Amniotic epithelial cell (primary cell): Measurements from ENCODE around the gene METTL26.

Source experiments
- DNase-seq: peaks from one replicate; pipeline ENCODE4 v3.0.0-alpha.2; 2010; ENCODE audit warnings: low read depth

METTL26 gene

DNA sequence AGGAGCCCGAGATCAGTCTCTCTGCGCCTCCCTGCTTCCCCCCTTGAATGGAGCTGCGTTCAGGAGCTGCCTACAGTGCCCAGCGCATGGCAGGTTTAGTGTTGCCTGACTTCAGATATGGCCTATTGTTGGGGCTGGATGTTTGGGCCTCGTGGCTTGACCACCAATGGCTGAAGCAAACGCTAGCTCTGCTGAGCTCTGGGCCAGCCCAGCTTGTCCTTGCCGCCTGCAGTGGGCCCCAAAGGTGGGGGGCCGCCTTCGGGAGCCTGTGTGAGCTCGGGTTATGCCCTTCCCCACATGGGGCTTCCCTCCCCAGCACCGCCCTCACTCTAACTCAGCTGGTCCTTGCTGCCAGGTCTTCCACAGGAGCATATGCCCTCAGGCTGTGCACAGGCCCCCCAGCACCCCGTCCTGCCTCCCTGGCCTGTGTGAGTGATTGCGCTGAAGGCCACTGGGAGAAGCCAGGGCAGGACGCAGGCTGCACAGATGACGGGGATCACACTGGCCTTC lies 2.0 kb upstream of the METTL26 start:
- DNase-seq = no peak

DNA sequence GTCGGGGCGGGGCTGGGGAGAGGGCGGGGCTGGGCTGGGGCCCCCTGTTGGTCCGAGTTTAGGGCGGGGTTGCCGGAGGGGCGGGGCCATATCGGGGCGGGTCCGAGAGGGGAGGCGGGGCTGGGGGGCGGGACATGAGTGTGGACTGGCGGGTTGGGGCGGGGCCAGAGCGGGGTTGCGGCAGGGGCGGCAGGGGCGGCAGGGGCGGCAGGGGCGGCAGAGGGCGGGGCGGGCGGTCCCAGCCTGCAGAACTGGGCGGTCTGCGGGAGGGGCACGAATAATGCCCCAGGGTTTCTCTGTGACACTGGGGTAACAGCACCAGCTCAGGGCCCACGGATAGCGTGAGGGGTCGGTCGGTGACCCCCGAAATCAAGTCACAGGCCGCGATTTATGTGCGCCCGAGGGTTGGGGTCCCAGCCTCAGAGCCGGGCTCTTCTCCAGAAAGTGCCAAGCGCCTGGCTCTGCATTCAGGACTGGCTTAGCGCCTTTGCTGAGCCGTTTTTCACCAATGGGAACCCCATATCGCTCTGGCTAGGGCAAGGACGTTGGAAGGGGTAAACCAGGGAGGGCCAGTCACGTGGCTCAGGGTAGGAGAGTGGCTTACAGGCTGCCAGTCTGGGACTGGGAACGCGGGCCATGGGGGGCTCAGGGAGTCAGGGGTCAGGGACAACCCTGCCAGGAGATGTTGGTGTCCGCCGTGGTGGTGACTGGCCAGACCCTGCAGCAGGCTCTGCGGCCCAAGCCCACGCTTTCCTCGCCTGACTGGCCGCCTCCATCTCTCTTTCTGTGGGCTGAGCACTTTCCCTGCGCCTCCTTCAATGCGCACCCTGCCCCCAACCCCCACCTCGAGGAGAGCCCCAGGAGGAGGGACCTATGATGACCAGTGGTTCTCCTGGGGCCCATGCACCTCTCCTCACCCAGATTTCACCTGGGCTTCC lies 1.2 kb upstream of the METTL26 start:
- peak; percentile 76 for DNase-seq

DNA sequence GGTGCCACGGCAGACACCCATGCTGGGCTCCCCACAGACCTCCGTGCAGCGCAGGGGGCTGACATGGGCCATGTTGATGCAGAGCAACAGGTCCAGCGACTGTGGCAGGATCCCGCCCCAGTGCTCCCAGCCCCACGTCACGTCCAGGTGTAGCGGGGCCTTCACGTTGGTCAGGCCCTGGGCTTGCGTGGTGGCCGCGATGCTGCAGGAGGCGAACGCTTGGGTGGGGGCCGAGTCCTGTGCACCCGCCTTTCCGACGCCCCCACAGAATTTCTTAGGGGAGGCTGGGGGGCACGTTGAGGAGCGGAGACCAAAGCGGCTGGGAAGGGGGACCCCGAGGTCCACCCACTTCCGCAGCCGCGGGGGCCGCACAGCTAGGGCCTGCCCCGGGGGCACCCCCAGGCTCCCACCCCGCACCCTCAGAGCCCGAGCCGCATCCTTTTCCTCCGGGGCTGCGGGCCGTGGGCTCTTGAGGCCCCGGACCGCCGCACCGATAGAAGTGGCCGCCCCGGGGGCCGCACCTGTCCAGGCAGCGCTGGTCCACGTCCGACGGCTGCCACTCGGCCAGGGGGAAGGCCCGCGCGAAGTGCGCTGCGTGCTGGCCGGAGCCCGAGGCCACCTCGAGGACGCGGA lies 416 bp downstream of the METTL26 start:
- no peak for DNase-seq

DNA sequence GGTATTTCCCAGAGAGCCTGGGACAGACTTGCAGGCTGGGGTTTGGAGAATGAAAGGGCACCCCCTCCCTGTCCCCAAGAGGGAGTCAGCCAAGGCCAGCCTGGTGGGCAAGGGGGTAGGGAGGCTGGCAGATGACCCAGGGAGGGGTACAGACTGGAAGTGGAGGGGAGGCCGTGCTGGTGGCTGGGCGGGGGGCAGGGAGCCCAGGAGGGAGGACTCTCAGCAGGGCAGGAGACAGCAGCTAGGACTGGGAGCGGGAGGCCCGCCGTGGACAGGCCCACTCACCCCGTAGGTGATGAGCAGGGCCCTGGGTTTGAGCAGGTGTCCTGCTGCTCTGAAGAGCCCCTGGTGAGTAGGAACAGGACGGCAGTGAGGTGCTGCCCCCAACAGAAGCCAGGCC lies 1.1 kb downstream of the METTL26 start:
- DNase-seq = no peak

DNA sequence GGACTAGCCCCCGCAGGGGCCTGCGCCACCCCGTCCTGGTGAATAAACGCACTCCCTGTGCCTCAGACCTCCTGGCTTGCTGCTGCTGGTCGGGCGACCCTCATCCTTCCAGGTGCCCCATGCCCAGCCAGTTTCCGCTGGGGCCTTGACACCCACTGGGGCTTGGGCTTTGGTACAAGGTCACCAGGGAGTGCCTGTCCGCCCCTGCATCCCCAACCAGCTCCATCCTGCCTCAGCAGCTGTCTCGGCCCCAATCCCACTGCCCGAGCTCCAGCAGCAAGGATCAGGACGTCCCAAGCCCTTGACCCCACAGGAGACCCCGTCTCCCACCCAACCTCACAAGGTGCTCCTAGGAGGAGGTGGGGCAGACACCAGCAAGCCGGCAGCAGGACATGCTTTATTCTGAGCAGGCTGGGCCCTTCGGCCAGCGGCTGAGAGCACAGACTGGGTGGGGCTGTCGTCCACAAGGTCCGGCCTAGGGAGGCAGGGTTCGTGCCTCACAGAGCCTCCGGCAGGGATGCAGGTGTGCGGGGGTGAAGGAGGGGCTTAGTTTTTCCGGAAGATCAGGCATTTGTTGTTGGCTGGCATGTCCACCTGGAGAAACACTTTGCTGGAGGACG lies 1.9 kb downstream of the METTL26 start:
- no peak for DNase-seq

DNA sequence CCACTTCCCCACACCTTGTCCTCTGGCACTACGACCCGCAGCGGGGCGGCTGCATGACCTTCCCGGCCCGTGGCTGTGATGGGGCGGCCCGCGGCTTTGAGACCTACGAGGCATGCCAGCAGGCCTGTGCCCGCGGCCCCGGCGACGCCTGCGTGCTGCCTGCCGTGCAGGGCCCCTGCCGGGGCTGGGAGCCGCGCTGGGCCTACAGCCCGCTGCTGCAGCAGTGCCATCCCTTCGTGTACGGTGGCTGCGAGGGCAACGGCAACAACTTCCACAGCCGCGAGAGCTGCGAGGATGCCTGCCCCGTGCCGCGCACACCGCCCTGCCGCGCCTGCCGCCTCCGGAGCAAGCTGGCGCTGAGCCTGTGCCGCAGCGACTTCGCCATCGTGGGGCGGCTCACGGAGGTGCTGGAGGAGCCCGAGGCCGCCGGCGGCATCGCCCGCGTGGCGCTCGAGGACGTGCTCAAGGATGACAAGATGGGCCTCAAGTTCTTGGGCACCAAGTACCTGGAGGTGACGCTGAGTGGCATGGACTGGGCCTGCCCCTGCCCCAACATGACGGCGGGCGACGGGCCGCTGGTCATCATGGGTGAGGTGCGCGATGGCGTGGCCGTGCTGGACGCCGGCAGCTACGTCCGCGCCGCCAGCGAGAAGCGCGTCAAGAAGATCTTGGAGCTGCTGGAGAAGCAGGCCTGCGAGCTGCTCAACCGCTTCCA lies 2.6 kb downstream of the METTL26 start:
- no peak for DNase-seq

DNA sequence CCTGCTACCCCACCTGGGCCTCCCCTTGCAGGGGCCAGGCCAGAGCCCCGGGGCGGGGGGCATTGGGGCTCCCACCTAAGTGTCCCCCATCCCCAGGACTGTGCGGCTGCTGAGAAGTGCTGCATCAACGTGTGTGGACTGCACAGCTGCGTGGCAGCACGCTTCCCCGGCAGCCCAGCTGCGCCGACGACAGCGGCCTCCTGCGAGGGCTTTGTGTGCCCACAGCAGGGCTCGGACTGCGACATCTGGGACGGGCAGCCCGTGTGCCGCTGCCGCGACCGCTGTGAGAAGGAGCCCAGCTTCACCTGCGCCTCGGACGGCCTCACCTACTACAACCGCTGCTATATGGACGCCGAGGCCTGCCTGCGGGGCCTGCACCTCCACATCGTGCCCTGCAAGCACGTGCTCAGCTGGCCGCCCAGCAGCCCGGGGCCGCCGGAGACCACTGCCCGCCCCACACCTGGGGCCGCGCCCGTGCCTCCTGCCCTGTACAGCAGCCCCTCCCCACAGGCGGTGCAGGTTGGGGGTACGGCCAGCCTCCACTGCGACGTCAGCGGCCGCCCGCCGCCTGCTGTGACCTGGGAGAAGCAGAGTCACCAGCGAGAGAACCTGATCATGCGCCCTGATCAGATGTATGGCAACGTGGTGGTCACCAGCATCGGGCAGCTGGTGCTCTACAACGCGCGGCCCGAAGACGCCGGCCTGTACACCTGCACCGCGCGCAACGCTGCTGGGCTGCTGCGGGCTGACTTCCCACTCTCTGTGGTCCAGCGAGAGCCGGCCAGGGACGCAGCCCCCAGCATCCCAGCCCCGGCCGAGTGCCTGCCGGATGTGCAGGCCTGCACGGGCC lies 3.4 kb downstream of the METTL26 start:
- no peak for DNase-seq

DNA sequence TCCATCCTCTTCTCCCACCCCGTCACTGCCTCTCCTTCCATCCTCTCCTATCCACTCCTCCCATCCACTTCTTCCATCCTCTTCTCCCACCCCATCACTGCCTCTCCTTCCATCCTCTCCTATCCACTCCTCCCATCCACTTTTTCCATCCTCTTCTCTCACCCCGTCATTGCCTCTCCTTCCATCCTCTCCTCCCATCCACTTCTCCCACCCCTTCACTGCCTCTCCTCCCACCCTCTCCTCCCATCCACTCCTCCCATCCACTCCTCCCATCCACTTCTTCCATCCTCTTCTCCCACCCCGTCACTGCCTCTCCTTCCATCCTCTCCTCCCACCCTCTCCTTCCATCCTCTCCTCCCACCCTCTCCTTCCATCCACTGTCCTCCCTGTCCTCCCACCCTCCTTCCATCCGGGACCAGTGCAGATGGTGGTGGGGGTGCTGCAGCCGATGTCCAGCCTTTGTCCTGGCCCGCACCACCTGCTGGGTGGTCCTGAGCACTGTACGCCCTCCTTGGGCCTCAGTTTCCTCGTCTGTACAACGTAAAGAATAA lies 4.2 kb downstream of the METTL26 start:
- DNase-seq = no peak

DNA sequence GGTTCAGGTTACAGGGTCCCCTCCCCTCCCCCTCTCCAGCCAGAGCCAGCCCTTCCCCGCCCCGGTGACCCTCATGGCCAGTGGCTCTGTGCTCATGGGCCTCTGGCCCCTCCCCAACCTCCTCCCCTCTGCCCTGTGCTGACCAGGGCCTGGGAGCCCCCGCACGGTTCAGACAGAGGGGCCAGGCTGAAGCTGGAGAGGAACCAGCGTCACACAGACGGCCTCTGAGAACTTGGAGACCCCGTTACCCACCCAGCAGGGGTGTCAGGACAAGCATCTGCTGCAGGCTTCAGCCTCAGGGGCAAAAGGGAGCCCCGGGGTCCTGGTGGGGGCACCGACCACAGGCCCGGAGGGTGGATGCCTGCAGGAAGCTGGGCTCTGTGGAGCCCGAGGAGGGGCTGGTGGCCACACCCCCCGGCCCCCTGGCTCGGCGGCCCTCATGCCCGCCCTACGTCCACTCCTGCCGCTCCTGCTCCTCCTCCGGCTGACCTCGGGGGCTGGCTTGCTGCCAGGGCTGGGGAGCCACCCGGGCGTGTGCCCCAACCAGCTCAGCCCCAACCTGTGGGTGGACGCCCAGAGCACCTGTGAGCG lies 5.2 kb downstream of the METTL26 start, which contains the start of gene WFIKKN1:
TSS of gene WFIKKN1 (plus strand) at position 171 of the 591 bp plus-strand sequence. CDS start at position 440, 269 bp downstream.
- no peak for DNase-seq

DNA sequence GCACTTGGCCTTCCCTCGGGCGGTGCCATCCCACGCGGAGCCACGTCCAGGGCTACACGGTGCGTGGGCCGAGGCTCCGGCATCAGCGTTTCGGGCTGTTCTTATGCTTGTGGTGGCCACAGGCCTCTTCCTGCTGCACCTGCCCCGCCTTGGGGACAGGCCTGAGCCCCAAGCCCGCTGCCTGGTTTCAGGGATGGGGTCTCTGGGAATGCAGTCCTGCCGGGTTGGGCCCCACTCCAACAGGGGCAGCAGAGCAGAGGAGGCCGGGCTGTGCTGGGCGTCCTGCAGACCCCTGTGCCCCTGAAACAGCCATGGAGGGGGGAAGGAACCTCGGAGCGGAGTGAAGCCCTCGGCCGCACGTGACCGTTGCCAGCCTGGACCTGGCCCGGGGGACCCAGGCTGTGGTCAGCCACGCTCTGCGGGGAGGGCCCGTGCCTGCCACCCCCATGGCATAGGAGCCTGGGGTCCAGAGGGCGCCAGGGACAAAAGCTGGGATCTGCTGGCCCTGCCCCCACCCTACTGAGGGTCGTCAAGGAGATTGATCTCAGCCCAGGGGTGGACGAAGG lies 5.8 kb downstream of the METTL26 start:
- DNase-seq = no peak

DNA sequence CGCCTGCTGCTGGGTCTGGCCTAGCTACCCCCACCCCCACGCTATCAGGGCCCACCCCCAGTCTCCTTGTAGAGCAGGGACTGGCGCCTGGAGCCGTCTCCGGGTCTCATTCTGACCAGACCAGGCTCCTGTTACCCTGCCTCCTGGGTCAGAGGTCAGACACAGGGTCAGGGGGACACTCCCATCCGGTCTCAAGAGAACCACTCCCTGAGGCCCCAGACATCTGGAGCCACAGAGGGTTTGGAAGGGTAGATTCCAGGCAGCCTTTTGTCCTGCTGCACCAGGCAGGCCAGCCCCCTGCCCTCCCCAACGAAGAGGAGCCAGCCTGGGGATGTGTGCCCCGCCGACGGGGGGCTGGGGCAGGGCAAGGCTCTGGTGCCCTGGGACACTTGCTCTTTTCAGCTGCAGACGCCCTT lies 6.3 kb downstream of the METTL26 start:
- DNase-seq = no peak

DNA sequence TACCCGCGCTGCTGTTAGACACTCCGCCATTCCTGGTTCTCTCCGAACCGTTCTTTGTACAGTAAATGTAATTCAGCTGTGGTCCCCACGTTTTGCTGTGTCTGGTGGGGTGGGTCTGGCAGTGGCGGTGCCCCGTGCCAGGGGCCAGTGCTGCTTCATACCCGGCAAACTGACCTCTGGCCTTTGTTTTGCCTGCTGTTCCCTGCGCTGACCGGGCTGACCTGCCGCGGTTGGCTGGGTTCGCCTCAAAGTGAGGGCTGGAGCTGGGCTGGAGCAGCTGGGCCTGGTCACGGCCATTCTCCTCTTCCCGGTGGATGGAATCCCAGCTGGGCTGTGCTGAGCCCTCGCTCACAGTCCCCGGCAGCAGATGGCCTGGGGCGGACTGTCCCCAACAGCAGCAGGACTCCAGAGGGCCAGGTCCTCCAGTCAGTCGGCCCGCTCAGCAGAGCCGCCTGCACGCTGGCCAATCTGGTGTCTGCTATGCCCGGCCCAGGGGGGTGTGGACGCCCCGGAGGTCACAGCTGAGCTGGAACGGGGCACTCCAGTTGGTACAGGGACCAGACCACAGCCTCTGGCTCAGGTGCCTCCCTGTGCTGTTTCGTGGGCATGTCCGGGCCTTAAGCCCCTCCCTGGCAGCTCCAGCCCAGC lies 6.8 kb downstream of the METTL26 start:
- no peak for DNase-seq

DNA sequence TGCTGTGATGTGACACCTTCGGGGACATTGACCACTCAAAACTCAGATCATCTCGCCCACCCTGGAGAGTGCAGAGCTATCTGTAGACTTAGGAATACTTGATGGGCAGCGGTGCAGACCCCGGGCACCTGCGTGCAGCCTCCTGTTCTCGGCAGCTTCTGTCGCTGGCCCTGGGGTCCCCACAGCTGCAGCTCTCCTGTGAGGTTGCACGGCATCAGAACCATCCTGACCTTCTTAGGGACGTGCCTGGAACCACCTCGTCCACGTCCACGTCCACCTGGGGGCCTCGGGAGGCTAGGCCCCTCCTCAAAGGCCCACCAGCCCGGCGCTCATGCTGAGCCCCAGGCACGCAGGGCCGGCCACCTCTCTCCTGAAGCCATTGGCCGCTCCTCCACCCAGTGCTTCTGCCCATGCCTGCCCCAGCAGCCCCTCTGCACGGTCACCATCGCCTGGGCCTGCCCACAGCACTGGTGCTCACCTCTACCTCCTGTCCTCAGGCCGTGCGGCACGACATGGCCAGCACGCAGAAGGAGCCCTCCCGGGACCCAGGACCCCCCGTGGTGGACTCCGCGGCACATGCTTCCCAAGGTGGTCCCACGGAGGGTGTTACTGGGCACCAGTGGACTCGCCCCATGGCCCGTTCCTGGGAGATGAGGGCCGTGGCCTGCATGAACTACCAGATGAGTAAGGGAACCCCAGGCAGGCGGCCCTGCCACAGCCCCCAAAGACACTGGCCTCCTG lies 7.6 kb downstream of the METTL26 start:
- no peak for DNase-seq

DNA sequence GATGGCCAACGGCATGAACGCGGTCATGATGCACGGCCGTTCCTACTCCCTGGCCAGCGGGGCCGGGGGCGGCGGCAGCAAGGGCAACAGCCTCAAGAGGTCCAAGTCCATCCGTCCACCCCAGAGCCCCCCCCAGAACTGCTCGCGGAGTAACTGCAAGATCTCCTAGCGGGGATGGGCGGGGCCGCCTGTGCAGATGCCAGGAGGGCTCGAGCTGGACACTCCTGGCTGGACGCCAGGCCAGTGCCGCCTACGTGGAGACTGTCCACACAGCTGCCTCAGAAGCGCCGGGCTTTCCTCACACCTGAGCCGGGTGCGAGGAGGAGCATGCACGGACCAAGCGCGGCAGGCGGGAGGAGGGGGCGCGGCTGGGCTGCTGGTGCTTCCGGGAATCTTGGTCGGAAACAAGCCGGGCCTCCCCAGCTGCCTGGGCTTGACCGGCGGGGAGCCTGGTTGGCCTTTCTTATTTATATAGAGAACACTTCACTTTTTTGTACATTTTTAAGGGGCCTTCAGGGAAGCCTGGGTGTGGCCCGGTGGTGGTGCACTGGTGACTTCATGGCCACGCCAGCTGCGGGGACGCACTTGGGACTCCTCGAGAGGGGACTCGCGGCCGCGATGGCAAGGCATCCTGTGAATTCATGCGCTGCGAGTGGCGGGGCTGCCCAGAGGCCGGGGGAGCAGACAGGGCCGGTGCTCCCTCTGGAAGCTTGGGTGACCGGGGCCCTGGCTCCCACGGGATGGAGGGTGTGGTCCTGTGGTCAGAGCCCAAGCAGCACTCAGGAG lies 8.5 kb downstream of the METTL26 start:
- DNase-seq = peak; percentile 25

DNA sequence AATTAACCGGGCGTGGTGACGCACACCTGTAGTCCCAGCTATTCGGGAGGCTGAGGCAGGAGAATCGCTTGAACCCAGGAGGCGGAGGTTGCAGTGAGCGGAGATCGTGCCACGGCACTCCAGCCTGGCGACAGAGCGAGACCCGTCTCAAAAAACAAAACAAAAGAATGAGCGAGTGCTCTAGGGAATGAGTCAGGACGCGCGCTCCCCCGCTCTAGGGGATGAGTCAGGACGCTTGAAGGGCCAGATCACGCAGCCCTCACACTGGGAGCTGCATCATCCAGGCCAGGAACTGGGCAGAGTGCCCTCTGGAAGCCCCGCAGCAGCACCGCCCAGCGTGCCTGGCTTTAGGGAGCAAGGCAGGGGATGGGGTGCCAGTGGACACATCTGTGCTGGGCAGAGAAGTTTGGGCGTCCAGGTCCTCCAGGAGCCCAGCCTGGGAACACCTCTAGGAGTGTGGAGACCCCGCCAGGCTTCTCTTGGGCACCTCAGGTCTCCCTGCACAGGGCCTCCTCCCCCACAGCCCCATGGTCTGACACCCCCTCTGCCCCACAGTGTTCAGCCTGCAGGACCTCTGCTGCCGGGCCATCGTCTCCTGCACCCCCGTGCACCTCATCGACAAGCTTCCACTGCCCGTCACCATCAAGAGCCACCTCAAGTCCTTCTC lies 9.2 kb downstream of the METTL26 start:
- DNase-seq = peak; percentile 95

DNA sequence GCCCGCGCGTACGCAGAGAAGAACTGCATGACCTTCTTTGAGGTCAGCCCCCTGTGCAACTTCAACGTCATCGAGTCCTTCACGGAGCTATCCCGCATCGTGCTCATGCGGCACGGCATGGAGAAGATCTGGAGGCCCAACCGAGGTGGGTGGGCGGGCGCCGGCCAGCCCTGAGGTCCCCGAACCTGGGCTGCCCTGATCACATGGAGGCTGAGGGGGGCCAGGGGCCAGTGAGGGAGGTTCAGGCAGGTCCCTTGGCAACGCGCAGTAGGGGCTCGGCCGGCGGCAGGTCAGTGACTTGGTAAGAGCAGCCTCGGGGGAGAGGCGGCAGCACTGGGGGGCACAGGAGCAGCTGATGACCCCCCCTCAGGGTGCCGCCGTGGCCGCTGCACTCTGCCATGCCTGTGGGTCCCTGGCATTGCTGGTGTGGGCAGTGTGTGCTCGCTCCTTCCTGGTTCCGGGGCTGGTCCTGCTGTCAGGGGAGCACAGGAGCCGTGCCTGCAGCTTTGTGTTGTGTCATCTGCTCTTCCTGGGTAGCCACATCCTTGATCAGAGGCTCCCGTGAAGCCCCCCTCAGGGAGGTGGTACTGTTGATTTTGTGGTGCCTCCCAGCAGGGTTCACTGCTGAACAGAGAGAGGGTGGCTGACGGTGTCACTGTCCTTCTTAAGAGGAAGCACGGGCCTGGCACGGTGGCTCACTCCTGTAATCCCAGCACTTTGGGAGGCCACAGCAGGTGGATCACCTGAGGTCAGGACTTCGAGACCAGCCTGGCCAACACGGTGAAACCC lies 9.9 kb downstream of the METTL26 start:
- no peak for DNase-seq
